HG02884 (cell line): Measurements from ENCODE around the gene IDE.
"Not testable (repeated sequence)": the region's sequence is repeated elsewhere in the genome, so short reads cannot be mapped to it uniquely, and the experiment has no call there.

ENCODE experiments used
- ATAC-seq: cut with Tn5 transposase; IDR thresholded peaks from one replicate; pipeline ENCODE4 v1.9.1; 2021; ENCODE audit warnings: mild to moderate bottlenecking, moderate library complexity; ENCODE audit not compliant: unreplicated experiment

The IDE gene

DNA sequence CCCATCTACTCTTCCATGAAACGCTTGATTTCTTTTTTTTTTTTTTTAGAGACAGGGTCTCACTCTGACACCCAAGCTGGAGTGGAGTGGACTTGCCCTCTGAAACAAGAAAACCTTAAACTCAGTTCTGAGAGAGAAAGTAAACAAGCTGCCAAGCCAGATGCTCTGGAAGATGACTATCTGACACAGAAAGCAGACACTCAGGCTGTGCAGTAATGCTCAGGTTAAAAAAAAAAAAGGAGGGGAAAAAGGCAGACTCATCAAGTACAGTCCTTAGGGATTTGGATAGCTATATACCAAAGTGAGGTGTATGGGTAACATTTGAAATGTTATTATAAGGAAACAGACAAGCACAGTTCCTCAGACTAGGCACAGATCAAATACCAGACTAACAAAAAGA is 80.5 kb downstream of the IDE start:
- no peak for ATAC-seq

GRCh38 chr10:92492748-92493240 is 81.1 kb downstream of the IDE start:
- no peak for ATAC-seq

GRCh38 chr10:92490387-92490786 is 83.5 kb downstream of the IDE start:
- ATAC-seq = no peak

DNA sequence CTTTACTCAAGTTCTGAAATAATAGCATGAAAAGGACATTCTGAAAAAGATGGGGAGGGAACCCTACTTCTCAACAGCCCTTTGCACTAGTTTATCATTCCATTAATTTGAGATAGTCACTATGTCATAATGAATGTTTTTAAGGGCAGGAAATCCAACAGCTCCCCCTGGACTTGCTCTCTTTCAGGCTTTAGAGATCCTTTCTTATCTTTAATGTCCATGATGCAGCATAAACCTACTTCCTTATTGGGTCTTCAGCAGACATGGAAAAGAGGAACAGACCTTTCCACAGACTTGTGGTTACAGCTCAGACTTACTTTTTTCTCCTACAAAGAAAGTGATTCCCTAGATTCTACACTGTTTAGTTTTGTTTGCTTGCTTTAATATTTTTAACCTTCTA is 87.3 kb downstream of the IDE start:
- no peak for ATAC-seq

GRCh38 chr10:92483539-92483938 is 90.4 kb downstream of the IDE start:
- no peak for ATAC-seq

DNA sequence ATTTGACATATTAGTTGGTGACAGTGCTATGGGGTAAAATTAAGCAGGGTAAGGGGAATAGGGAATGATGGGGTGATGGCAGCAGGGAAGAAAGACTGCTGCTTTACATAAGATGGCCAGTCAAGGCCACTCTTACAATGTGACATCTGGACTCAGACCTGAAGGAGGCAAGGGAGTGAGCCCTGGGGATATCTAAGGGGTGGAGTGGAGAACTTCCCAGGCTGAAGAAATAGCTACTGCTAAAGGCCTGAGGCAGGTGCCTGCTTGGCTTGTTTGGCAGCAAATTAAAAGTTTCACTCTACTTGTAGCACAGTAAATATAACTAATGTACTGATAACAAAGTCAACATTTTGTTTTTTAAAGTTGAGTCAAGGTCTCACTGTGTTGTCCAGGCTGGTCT is 93.5 kb downstream of the IDE start:
- ATAC-seq = no peak

DNA sequence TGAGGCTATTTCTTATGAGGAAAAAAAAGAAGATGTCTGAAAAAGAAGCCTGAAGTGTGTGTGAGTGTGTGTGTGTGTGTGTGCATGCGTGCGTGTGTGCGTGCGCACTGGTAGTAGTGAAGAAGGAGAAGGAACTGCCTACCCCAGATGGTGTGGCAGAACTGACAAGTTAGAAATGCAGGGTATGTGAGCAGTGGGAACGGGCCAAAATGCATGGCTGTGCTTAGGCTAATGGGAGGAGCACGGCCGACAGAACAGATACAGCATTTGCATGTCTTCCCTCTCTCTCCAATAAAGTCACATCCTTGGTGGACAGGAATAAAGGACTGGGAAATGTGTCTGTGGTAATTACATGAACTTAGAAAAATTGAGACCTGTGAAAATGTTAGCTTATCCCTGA is 94.3 kb downstream of the IDE start:
- ATAC-seq = no peak

GRCh38 chr10:92478536-92478935 is 95.4 kb downstream of the IDE start:
- no peak for ATAC-seq

DNA sequence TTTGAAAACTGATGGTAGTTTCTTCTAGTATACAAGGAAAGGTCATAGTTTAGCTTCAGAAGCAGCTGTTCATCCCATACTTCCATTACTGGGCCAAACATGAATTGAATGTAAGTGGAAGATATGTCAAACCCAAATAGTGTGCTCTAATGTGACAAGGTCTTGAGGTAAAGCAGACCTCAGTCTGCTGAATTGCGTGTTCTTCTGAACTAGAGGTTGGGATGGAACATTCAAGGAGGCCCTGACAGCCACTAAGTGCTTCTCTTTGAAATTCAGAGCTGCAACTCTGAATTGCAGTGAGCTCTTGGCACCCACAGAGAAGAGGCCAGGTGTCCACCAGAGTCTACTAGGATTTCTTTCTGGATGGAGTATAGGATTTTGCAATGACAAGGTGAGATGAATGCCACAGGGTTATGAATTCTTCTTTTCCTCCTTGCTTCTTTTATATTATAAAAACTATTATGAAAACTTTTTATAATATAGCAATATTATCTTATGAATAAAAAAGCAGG is 98.5 kb downstream of the IDE start:
- ATAC-seq = no peak

DNA sequence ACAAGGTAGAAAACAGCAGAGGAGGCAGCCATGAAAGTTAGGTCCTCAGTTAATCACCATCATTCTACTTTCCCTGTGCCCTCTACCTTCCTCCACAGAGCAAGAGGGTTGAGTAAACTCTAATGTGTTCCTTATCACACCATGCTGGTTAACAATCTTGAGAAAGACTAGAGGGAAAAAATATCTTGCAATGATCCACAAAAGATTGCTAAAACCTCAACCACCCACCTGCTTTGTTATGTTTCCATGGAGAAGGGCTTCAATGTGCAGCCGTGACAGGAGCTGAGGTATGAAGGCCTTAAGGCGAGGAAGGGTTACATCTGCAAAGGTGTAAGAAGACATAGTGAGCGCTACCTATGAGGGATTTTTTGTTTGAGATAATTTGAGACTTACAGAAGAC is 103.9 kb downstream of the IDE start:
- no peak for ATAC-seq

GRCh38 chr10:92464364-92464763 is 109.5 kb downstream of the IDE start:
- no peak for ATAC-seq

DNA sequence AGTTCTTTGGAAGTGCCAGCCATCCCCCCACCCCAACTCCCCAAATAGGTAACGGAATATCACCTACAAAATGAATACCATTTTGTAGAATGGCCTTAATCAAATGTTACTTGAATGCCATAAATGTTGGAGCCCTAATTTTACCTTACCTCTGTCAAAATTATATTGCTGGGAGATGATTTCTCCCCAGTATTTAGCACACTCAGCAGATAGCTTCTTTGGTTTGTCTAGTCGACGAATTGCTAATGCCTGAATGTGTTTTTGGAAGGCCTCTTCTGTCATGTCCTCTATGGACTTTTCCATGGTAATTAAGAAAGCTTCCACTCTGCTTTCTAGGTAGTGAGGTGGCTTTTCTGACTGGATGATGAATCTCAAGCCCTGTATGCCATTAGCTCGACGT is 110.3 kb downstream of the IDE start:
- ATAC-seq = no peak

DNA sequence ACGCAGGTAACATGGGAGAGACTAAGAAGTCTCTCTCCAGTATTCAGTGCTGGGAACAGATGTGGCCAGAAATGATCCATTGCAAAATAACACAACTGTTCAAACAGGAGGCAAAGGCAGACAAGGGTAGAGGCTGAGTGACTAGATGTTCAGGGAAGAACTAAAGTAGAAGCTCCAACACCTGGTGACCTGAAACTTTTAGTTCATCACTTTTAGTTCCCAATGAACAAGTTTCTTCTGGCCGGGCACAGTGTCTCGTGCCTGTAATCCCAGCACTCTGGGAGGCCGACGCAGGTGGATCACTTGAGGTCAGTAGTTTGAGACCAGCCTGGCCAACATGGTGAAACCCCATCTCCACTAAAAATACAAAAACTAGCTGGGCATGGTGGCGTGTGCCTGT is 118.9 kb downstream of the IDE start:
- not testable (repeated sequence) for ATAC-seq

GRCh38 chr10:92452313-92452712 is 121.6 kb downstream of the IDE start:
- no peak for ATAC-seq

DNA sequence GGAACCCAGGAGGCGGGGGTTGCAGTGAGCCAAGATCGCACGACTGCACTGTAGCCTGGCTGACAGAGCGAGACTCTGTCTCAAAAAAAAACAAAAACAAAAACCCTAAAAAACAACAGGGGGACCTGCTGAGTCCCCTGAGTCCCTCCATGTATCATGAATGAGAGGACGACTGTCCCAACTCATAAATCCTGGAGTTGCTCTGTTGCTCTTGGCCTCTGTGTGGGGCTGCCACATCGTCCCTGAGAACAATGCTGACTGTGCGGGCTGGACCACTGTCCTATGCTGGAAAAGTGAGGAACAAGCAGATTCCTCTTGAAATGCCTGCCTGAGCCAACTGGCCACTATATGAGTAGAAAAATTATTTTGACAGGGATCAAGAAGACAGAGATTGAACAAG is 122.5 kb downstream of the IDE start:
- ATAC-seq = no peak

DNA sequence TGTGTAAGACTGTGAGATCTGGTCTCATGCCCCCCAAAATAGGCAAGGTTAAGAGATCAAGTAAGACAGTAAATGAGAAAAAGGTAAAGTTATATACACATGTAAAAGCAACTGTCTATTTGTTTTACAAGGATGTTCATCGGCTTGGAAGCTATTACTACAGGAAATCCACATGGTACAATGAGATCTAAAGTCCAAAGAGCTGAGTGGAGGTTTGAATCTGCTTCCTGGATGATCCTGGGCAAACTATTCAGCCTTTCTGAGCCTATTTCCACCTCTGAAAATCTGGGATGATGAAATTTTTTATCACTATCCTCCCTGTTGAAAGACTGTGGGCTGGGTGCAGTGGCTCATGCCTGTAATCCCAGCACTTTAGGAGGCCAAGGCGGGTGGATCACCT is 123.0 kb downstream of the IDE start:
- ATAC-seq = no peak

DNA sequence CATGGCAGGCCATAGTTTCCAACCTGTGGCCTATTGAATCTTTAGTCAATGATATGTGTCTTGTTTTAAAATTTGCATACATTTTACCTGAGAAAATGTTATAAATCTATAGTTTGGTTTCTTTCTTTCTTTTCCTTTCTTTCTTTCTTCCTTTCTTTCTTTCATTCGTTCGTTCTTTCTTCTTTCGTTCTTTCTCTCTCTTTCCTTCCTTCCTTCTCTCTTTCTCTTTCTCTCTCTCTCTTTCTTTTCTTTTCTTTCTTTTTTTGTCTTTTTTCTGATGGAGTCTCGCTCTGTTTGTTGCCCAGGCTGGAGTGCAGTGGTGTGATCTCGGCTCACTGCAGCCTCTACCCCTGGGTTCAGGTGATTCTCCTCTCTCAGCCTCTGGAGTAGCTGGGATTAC is 133.3 kb downstream of the IDE start:
- ATAC-seq = no peak

GRCh38 chr10:92438220-92438619 is 135.7 kb downstream of the IDE start:
- no peak for ATAC-seq

DNA sequence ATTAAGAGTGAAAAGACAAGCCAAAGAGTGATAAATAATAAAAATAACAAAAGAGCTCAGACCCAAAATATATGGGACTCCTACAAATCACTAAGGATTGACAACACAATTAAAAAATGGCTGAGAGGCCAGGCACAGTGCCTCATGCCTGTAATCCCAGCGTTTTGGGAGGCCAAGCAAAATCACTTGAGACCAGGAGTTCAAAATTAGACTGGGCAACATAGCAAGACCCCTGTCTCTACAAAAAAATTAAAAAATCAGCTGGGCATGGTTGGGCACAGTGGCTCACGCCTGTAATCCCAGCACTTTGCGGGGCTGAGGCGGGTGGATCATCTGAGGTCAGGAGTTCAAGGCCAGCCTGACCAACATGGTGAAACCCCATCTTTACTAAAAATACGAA is 137.3 kb downstream of the IDE start:
- ATAC-seq = no peak

GRCh38 chr10:92436065-92436464 is 137.8 kb downstream of the IDE start:
- ATAC-seq = not testable (repeated sequence)

DNA sequence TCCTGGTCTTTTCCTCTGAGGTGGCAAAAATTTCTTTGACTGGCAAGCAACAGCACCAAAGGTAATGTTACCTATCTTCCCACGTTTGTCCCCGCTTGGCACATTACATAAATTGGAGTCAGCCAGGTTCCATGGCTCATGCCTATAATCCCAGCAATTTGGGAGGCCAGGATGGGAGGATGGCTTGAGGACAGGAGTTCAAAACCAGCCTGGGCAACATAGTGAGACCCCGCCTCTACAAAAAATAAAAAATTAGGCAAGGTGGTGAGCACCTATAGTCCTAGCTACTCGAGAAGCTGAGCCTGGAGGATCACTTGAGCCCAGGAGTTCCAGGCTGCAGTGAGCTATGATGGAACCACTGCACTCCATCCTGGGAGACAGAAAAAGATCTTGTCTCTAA is 139.5 kb downstream of the IDE start:
- ATAC-seq = no peak

- ATAC-seq = no peak
Measured at GRCh38 chr10:92432596-92432995, 141.3 kb downstream of the IDE start.

GRCh38 chr10:92430103-92430502 is 143.8 kb downstream of the IDE start:
- ATAC-seq = no peak

DNA sequence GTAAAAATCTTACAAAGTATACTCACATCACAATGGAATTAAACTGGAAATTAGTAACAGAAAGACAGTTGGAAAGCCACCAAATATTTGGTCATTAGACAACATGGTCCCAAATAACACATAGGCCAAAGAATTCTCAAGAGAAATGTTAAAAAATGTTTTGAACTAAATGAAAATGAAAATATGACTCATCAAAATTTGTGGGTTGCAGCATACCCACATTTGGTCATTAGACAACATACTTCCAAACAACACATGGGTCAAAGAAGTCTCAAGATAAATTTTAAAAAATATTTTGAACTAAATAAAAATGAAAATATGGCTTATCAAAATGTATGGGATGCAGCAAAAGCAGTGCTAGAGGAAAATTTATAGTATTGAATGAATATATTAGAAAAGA is 152.3 kb downstream of the IDE start:
- no peak for ATAC-seq
